Measurements from ENCODE around the gene PPIF. TPM values are rescaled to one million over a fixed set of nuclear protein-coding genes. Genes with fewer than 3 reads are reported as not detected.
"Not testable (repeated sequence)": the region's sequence is repeated elsewhere in the genome, so short reads cannot be mapped to it uniquely, and the experiment has no call there.

The PPIF gene
- total and polyA plus RNA-seq, 2 donors, result 17.4 to 39.4 TPM

GRCh38 chr10:79329529-79329928 is 17.7 kb upstream of the PPIF start:
- Histone ChIP-seq H3K27ac (ENCODE audit: low read depth) (no peak overlapping the region), H3K4me3 (ENCODE audit: low read depth, low read length) (no peak overlapping the region), H3K4me1 (ENCODE audit: insufficient read depth) (no peaks in the 10 kb centered on the region), H3K36me3 (ENCODE audit: insufficient read depth) (no peaks in the 10 kb centered on the region)
- DNase-seq (ENCODE audit: extremely low spot score), result no peak
- 94% methylated on average over 9 of the region's 9 CpGs for WGBS

GRCh38 chr10:79331226-79331625 is 16.0 kb upstream of the PPIF start:
- no peaks in the 10 kb centered on the region for H3K4me1 ChIP-seq (ENCODE audit: insufficient read depth)
- H3K36me3 ChIP-seq (ENCODE audit: insufficient read depth), result no peaks in the 10 kb centered on the region
- no peak overlapping the region for H3K4me3 ChIP-seq (ENCODE audit: low read depth, low read length)
- no peak overlapping the region for H3K27ac ChIP-seq (ENCODE audit: low read depth)
- no peak for DNase-seq (ENCODE audit: extremely low spot score)
- WGBS, result 94% methylated on average over 5 of the region's 5 CpGs

DNA sequence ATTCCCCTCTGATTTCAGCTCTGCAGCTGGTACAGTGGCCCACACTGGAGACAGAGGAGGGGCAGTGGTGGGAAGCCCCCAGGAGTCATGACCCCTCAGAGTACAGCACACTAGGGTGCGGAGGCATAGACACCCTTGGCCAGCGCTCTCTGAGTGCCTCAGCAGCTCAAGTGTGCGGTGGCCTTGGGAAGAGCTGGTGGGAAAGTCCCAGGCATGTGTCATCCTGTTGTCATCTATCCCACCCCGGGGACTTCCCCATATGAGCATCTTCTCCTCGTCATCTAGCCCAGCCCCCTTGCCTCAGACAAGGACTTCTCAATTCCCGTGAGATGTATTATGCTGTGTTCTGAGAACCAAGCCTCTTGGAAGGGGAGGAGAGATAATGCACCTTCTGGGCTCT is 15.6 kb upstream of the PPIF start:
- 76% methylated on average over 6 of the region's 6 CpGs for WGBS
- Histone ChIP-seq H3K4me1 (ENCODE audit: insufficient read depth) (no peaks in the 10 kb centered on the region), H3K4me3 (ENCODE audit: low read depth, low read length) (no peak overlapping the region), H3K36me3 (ENCODE audit: insufficient read depth) (no peaks in the 10 kb centered on the region), H3K27ac (ENCODE audit: low read depth) (no peak overlapping the region)
- no peak for DNase-seq (ENCODE audit: extremely low spot score)

- DNase-seq (ENCODE audit: extremely low spot score); H3K27ac ChIP-seq (ENCODE audit: low read depth); H3K36me3 ChIP-seq (ENCODE audit: insufficient read depth); H3K4me3 ChIP-seq (ENCODE audit: low read depth, low read length); H3K4me1 ChIP-seq (ENCODE audit: insufficient read depth): not testable (repeated sequence)
- WGBS, result 94% methylated on average over 2 of the region's 10 CpGs
Observed at GRCh38 chr10:79332610-79333315, 14.5 kb upstream of the PPIF start.

- H3K4me3 ChIP-seq (ENCODE audit: low read depth, low read length), result no peak overlapping the region
- no peak overlapping the region for H3K27ac ChIP-seq (ENCODE audit: low read depth)
- no peaks in the 10 kb centered on the region for H3K36me3 ChIP-seq (ENCODE audit: insufficient read depth)
- no peaks in the 10 kb centered on the region for H3K4me1 ChIP-seq (ENCODE audit: insufficient read depth)
- WGBS, result 95% methylated on average over 2 of the region's 2 CpGs
- DNase-seq (ENCODE audit: extremely low spot score), result no peak
Observed at GRCh38 chr10:79333513-79333912, 13.8 kb upstream of the PPIF start.

- H3K27ac ChIP-seq (ENCODE audit: low read depth), result no peak overlapping the region
- no peak overlapping the region for H3K4me3 ChIP-seq (ENCODE audit: low read depth, low read length)
- no peak for DNase-seq (ENCODE audit: extremely low spot score)
- no peaks in the 10 kb centered on the region for H3K4me1 ChIP-seq (ENCODE audit: insufficient read depth)
- WGBS, result 92% methylated on average over 2 of the region's 2 CpGs
- no peaks in the 10 kb centered on the region for H3K36me3 ChIP-seq (ENCODE audit: insufficient read depth)
Observed at GRCh38 chr10:79334573-79334972, 12.7 kb upstream of the PPIF start.

DNA sequence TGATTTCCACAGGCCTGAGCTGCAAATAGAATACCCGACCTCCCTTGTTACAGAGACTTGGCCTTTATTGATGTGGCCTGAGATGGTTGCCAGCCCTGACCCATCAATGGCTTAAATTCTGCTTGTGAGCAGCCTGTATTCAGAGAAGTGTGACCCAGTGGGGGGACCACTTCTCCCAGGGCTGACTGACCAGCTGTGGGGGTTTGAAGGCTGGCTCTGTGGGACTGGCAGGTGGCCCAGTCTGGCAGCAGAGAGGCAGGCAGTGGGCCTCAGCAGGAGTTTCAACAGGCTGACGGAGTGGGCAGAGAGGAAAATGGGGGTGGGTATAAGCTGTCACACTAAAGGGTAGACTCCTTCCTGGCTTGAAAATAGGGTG is 12.2 kb upstream of the PPIF start:
- no peaks in the 10 kb centered on the region for H3K4me1 ChIP-seq (ENCODE audit: insufficient read depth)
- 86% methylated on average over 2 of the region's 2 CpGs for WGBS
- no peak overlapping the region for H3K27ac ChIP-seq (ENCODE audit: low read depth)
- DNase-seq (ENCODE audit: extremely low spot score), result no peak
- no peak overlapping the region for H3K4me3 ChIP-seq (ENCODE audit: low read depth, low read length)
- H3K36me3 ChIP-seq (ENCODE audit: insufficient read depth), result no peaks in the 10 kb centered on the region

DNA sequence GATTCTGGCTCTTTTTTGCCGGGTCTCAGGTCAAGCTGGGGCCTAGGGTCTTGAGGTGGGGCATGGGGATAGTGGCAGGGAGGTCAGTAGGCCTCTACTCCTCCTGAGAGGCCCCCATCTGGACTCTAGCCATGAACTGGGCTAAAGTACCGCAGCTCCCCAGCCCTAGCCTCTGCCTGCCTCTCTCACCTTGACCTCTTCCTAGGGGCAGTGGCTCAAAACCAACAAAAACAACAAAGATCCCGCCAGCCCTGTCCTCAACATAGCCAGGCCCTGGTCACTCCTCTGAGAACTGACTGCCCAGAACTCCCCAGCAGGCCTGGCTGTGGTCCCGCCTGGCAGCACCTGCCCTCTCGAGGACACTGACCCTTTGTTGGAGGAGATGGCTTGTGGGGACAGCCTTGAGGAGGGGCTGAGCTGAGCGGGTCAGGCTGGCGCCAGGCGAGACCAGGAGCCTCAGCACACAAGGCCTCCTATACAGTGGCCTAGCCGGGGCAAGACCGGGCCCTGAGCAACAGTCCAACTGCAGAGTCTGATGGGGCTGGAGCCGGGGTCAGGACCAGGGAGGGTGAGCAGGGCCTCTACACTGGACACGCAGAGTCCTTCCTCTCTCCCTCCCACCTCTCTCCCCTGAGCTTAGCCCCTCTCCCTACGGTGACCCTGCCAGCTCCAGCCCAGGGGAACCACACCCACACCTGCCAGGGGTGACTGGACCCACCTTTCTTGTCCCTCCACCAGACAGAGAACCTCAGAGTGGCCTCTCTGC is 11.6 kb upstream of the PPIF start:
- no peak overlapping the region for H3K27ac ChIP-seq (ENCODE audit: low read depth)
- no peaks in the 10 kb centered on the region for H3K36me3 ChIP-seq (ENCODE audit: insufficient read depth)
- DNase-seq (ENCODE audit: extremely low spot score), result no peak
- H3K4me3 ChIP-seq (ENCODE audit: low read depth, low read length), result no peak overlapping the region
- 81% methylated on average over 13 of the region's 13 CpGs for WGBS
- H3K4me1 ChIP-seq (ENCODE audit: insufficient read depth), result no peaks in the 10 kb centered on the region

- H3K27ac ChIP-seq (ENCODE audit: low read depth), result no peak overlapping the region
- H3K36me3 ChIP-seq (ENCODE audit: insufficient read depth), result no peaks in the 10 kb centered on the region
- no peaks in the 10 kb centered on the region for H3K4me1 ChIP-seq (ENCODE audit: insufficient read depth)
- no peak overlapping the region for H3K4me3 ChIP-seq (ENCODE audit: low read depth, low read length)
- DNase-seq (ENCODE audit: extremely low spot score), result no peak
- 97% methylated on average over 3 of the region's 3 CpGs for WGBS
Observed at GRCh38 chr10:79336276-79336675, 11.0 kb upstream of the PPIF start.

- Histone ChIP-seq H3K36me3 (ENCODE audit: insufficient read depth) (no peaks in the 10 kb centered on the region), H3K4me3 (ENCODE audit: low read depth, low read length) (no peak overlapping the region), H3K4me1 (ENCODE audit: insufficient read depth) (no peaks in the 10 kb centered on the region), H3K27ac (ENCODE audit: low read depth) (no peak overlapping the region)
- 57% methylated on average over 7 of the region's 7 CpGs for WGBS
- DNase-seq (ENCODE audit: extremely low spot score), result no peak
Observed at GRCh38 chr10:79336739-79337138, 10.5 kb upstream of the PPIF start.

- H3K4me1 ChIP-seq (ENCODE audit: insufficient read depth); DNase-seq (ENCODE audit: extremely low spot score); H3K36me3 ChIP-seq (ENCODE audit: insufficient read depth); H3K27ac ChIP-seq (ENCODE audit: low read depth); H3K4me3 ChIP-seq (ENCODE audit: low read depth, low read length): not testable (repeated sequence)
- WGBS, result 96% methylated on average over 7 of the region's 11 CpGs
Observed at GRCh38 chr10:79337783-79338469, 9.3 kb upstream of the PPIF start.

DNA sequence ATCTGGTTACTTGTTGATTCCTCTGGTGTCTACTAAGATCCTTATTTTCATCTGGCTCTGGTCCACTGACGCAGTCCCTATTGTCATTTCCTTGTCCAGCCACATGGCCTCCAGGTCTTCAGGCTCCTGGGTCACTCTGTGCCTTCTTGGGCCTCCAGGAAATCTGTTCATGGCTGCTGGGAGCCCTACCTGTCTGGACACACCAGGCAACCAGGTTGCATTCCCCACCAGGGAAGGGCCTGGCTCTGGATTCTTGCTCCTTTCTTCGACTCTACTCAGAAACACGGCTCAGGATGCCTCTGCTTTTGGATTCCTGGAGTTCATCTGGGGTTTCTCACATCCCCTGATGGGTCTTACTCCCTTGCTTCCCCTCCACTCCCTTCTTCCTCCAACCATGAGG is 8.0 kb upstream of the PPIF start:
- 91% methylated on average over 3 of the region's 3 CpGs for WGBS
- Histone ChIP-seq H3K4me1 (ENCODE audit: insufficient read depth) (no peaks in the 10 kb centered on the region), H3K27ac (ENCODE audit: low read depth) (no peak overlapping the region), H3K36me3 (ENCODE audit: insufficient read depth) (no peaks in the 10 kb centered on the region), H3K4me3 (ENCODE audit: low read depth, low read length) (no peak overlapping the region)
- no peak for DNase-seq (ENCODE audit: extremely low spot score)

- Histone ChIP-seq H3K36me3 (ENCODE audit: insufficient read depth) (no peaks in the 10 kb centered on the region), H3K4me3 (ENCODE audit: low read depth, low read length) (no peak overlapping the region), H3K27ac (ENCODE audit: low read depth) (no peak overlapping the region), H3K4me1 (ENCODE audit: insufficient read depth) (no peaks in the 10 kb centered on the region)
- no peak for DNase-seq (ENCODE audit: extremely low spot score)
- 96% methylated on average over 5 of the region's 5 CpGs for WGBS
Observed at GRCh38 chr10:79340646-79341244, 6.5 kb upstream of the PPIF start.

Measured in urinary bladder (tissue), 4 donors.